ENCODE measurements around the gene SYNE3.

- no peak for TF ChIP-seq CTCF (IDR thresholded peaks at IDR 0.05)
- TF ChIP-seq POLR2AphosphoS5 (IDR thresholded peaks at IDR 0.05; ENCODE audit: low read depth, low read length) = no peak
- TF ChIP-seq REST (IDR thresholded peaks at IDR 0.05; ENCODE audit: insufficient read depth in 1 of 2, low read depth in 2 of 2, low read length in 1 of 2) = no peak
- no peak for TF ChIP-seq SIN3A (IDR thresholded peaks at IDR 0.05; ENCODE audit: borderline replicate concordance, insufficient read depth, low read depth, low read length)
Observed at GRCh38 chr14:95480109-95480886, 36.2 kb downstream of the SYNE3 start.
